Gastroesophageal sphincter (tissue), 3 donors: Measurements from ENCODE around the gene EDNRB.

Source experiments
- POLR2AphosphoS5 ChIP-seq: sonication (generic); formaldehyde crosslinking; IDR thresholded peaks from one replicate; pipeline ENCODE4 v1.6.1; 2017; ENCODE audit warnings: antibody characterized with exemption
- TF ChIP-seq, protein P1 (sequence below), 4 experiments: fragments of 200-600 bp in 2 of 4; fragments of 450-650 bp in 2 of 4; sonication (generic) in 1 of 4; IDR thresholded peaks; one replicate each; pipeline ENCODE4 v1.5.1; 2017 to 2019; ENCODE audit warnings: antibody characterized with exemption in 4 of 4, mild to moderate bottlenecking in 2 of 4, moderate library complexity in 2 of 4

DNA sequence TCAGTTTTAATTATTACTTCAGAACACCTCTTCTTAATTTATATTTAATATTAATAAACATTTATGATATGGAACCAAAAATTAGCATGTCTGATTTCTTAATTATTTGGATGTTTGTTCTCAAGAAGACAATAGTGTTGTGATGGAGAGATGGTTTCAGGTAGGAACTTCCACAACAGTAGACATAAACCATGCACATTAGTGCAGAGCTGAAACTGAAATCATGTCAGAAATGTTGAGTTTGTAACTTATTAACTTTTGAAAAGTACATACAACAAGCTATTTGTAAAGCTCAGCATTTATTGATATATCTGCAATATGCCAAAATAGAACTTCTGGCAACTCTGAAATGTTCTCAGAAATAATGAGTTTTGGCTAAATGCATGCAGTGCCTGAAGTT lies 11.8 kb upstream of the EDNRB start:
- TF ChIP-seq, protein P1, sequence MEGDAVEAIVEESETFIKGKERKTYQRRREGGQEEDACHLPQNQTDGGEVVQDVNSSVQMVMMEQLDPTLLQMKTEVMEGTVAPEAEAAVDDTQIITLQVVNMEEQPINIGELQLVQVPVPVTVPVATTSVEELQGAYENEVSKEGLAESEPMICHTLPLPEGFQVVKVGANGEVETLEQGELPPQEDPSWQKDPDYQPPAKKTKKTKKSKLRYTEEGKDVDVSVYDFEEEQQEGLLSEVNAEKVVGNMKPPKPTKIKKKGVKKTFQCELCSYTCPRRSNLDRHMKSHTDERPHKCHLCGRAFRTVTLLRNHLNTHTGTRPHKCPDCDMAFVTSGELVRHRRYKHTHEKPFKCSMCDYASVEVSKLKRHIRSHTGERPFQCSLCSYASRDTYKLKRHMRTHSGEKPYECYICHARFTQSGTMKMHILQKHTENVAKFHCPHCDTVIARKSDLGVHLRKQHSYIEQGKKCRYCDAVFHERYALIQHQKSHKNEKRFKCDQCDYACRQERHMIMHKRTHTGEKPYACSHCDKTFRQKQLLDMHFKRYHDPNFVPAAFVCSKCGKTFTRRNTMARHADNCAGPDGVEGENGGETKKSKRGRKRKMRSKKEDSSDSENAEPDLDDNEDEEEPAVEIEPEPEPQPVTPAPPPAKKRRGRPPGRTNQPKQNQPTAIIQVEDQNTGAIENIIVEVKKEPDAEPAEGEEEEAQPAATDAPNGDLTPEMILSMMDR (IDR thresholded peaks at IDR 0.05) = no peak
- TF ChIP-seq POLR2AphosphoS5 = no peak
